HG03135 (cell line): Measurements from ENCODE around the gene PUM1.

ENCODE experiments used
- ATAC-seq: cut with Tn5 transposase; IDR thresholded peaks from one replicate; pipeline ENCODE4 v1.9.1; 2021; ENCODE audit warnings: mild to moderate bottlenecking, moderate library complexity; ENCODE audit not compliant: unreplicated experiment

PUM1 gene

DNA sequence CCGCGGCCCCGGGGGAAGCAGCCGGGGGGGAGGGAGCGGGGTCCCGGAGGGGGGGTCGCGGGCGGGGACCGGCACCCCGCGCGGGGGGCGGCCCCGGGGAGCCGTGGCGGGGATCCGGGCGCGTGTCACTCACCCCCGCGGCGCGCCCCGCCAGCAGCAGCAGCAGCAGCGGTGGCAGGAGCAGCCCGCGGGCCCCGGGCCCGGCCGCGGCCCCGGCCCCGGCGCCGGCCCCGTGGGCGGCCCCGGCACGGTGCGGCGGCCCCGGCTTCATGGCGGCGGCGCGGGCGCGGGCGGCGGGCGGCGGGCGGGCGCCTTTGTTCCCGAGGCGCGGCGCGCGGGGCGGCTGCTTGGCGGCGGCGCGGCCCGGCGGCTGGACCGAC lies 157.2 kb downstream of the PUM1 start:
- ATAC-seq = no peak

DNA sequence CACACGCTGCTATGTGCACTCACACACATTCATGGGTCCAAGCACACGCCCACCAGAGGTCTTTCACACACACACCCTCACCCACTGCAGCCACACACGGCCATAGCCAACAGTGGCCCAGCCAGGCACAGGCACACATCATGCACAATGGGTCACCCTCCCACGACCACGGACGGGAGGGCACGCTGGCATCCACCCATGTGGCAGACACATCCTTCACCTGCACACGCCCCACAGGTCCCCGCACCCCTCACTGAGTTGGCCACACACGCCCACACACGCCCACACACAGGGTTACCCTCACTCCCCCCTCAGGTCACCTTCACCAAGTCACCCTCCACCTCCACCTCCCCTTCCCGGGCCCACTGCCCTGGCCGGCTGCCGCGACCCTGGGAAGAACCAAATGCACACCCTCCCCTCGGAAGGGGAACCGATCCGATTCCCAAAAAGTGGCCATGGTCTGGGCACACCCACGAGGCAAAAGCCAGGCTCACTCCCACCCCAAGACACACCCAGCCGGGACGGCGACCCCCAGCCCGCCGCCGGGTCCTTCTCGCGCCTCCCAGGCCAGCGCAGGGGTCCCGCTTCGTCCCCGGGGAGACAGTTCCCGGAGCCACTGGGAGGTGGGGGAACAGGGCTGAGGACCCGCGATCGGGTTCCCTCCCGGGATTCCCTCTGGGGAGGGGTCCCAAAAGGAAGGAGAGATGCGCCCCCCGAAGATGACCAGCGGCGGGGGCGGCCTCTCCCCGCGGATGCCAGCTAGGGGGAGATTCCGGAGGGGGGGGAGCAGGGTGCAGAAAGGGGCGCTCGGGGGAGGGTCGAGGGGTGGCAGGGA lies 157.8 kb downstream of the PUM1 start:
- ATAC-seq = no peak

DNA sequence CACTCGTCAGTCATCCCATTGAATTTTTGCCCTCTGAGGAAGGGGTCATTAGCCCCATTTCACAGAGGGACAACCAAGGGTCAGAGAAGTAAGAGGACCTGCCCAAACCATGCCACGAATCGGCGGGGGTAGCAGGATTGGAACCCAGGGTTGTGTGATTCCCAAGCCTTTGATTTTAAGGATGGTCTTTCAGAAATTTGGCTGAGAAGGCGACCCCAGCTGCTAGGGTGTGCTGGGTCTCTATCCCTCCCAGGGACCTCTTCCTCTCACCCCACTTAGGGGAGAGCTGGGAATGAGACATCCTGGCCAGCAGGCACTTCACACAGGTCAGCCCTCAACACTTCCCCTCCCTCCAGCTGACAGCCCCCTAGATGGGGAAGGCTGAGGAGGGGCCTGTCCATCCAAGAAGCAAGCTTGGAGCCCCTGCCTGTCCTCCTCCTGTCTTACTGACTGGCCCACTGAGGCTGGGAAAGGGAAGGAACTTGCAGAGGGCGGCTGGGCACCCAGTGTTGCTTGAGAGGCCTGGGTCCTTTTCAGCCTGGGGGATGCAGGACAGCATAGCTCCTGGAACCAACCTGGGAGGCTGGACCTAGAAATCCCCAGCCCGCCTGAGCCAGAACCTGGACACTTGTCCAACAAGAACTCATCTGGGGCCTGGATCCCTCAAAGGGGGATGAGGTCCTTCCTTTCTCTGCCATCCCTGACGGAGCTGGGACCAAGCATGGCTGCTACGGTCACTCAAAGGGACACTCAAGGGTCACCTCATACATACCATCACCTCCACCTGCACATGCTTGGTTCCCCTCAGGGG lies 158.7 kb downstream of the PUM1 start:
- ATAC-seq = no peak

GRCh38 chr1:30905916-30906620 lies 159.4 kb downstream of the PUM1 start:
- no peak for ATAC-seq

GRCh38 chr1:30905403-30905802 lies 160.1 kb downstream of the PUM1 start:
- no peak for ATAC-seq

DNA sequence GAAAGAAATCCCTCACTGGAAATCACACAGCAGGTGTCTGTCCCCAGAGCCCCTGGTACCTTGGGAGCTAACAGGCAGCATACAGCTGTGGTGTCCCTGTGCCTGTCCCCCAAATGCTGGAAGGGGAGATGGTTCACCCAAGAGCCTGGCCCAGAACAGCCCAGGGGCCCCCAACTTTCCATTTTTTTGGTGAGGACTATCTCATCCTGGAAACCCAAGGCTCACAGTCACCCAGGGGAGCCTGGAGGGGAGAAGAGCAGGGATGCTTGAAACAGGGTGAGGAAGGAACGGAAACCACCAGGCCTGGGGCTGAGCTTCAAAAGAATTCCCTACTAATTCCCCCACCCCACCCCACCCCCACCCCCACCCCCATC lies 160.6 kb downstream of the PUM1 start:
- ATAC-seq = no peak

DNA sequence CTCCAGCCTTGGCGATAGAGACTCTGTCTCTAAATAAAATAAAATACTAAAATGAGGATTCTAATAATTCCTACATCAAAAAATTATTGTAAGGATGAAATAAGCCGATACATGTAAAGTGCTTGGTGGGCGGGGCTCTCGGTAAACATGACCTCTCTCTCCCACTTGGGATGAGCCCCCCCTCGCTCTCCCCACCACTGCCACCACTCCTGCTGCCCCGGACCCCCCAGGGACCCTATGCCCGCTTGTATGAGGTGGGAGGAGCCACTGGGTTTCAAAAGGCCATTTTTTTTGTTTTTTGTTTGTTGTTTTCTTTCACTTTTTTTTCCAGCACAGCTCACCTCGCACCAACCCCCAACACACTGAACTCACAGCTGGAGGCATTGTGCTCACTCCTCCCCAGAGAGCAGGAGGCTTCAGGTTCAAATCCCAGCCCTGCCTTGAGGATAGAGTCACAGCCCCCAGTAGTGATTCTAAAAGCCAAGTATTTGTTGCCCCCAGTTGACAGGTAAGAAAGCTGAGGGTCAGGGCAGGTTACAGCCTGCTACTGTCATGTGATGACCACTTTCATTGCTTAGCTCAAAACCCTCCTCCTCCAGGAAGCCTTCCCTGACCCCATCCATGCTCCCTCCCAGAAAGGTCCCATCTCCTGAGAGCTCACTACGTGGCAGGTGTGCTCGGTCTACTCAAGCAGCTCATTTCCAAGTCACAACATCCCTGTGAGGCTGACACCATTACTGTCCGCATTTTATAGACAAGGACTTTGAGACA lies 161.1 kb downstream of the PUM1 start:
- no peak for ATAC-seq

DNA sequence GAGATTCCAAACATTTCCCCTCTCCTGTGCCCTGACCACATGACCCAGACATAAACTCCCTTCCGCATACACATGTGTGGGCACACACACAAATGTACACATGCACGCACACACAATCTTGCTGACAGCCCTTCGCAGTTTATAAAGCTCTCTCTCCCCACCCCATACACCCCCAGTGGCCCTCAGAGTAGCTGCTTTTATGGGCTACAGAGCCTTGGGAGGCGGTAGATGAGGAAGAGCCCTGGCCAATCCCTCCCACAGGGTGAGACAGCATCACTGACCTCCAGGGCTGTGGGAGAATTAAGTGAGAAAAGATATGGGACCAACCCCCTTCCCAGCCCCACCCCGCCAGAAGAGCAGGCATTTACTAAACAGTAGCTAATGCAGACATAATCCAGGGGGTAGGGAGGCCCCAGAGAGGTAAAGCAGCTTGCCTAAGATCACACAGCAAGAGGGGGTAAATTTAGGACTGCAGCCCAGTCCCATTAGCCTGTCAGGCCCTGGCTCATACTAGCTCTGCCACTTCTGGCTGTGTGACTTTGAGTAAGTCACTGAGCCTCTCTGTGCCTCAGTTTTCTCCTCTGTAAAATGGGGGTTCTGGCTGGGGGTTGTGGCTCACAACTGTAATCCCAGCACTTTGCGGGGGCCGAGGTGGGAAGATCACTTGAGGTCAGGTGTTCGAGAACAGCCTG lies 162.0 kb downstream of the PUM1 start:
- no peak for ATAC-seq

GRCh38 chr1:30902593-30903290 lies 162.8 kb downstream of the PUM1 start:
- ATAC-seq = no peak

- ATAC-seq = no peak
Observed at GRCh38 chr1:30901798-30902581, 163.5 kb downstream of the PUM1 start.

DNA sequence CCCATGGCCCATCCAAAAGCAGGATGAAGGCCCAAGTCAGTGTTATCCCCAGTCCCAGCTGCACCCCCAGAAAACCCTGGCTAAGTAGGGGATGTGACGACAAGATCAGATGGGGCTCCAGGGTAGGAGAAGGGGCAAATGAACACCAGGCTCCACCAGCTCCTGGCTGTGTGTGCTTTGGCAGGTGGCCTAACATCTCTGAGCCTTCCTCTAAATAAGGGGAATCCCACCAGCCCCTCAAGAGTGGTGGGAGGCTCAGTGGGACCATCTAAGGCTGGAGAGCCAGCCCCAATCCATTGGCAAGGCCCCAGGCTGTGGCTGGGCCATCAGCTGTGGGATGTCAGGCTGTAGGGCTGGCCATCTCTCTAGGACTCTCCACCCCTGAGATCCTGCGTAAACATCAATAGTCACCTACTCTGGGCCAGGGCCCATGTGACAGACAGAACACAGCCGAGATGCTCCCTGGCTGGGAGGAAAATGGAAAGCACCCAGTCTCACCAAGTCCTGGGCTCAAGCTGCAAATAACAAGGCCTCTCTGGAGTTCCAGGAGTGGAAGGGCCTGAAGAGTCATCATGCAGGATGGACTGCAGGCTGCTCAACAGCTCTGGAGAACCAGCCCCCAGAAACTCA lies 164.5 kb downstream of the PUM1 start:
- no peak for ATAC-seq

DNA sequence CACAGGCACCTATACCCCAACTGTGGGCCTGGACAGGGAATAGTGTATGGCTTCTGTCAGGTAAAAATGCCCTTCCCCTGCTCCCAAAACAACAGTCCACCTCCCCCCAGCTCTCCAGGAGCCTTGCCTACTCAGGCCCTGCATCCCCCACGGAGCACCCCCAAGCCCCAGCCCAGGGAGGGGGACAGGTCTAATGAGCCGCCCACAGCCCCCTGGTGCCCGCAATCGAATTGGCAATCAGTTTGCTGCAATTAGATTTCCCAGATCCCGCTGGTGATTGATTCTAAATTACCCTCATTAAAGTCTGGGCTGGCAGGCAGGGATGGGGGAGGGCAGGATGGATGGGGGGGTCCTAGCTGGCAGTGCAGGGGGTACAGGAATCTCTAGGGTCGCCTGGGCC lies 165.0 kb downstream of the PUM1 start:
- ATAC-seq = no peak

- no peak for ATAC-seq
Observed at GRCh38 chr1:30899577-30900389, 165.7 kb downstream of the PUM1 start.

DNA sequence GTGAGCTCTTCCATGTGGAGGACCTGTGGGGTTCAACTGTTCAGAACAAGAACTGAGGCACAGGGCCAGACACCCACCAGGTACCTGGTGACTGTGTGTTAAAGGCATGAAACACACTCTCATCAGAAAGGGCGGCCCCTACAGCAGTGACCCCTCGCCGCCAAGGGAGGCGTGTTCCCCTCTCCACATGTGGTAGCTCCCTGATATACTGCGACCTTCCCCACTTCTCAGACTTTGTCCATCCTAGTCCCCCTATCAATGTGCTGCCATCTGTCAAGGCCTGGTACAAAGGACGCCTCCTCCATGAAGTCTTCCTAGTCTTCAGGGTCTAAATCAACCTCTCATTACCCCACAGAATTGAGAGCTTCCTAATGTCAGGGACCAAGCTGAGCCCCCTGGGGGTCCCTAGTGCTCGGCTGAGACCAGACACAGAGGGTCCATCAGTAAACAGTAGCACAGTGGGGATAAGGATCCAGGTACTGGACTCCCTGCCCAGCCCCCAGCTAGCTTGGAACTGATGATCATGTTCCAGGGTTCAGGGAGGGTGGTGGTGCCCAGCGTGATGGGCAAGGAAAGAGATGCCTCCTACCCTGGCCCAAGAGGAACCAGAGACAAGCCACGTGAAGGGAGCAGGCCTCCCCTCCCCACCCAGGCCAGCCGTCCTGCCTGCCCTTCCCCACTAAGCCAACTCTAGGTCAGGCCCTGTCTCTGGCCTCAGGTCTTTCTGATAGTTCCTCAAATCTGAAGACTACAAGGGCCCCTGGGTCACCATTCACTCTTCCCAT lies 167.3 kb downstream of the PUM1 start:
- ATAC-seq = no peak

DNA sequence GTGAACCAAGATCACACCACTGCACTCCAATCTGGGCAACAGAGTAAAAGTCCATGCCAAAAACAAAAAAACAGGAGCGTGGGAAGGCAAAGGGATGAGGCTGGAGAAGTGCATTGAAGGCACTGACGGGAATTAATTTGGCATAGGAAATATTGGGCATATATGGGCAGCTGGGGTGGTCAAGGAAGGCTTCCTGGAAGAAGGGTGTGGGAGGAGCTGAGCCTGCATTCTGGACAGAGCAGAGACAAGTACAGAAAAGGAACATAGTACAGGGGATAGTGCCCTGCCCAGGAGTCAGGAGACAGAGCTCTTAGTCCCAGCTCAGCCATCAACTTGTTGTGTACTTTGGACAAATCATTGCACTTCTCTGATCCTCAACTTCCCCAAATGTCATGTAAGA lies 168.6 kb downstream of the PUM1 start:
- ATAC-seq = no peak

DNA sequence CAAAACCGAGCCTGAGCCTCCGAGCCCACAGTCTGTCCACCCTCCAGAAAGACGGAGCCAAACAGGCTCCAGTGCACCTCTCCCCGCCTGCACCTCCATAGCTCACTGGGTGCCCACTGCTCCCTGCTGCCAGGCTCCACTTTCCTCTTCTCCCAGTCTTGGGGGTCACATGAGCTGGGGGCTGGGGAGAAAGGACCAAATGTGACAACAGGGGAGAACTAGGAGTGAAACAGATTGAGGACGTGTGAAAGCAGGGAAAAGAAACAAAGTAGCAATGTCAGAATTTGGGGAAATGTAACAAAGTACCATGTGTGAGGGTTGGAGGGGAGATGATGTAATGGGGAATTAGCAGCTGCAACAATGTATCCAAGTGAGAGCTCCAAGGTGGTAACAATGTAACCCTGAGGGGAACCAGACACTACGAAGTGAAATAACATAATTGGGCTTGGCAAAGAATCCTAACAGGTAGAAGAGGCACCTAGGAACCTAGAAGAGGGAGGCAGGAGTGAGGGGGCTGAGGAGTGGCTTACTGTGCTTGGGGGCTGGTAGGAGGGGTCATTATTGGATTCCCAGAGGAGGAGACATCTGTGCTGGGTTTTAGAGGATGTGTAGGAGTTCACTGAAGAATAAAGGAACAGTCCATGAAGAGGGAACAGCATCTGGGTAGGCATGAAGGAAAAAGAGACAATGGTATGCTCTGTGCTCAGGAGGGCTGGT lies 169.4 kb downstream of the PUM1 start:
- no peak for ATAC-seq
